Measurements from ENCODE around the gene PTPRJ. TPM values are rescaled to one million over a fixed set of nuclear protein-coding genes. Genes with fewer than 3 reads are reported as not detected.

The PTPRJ gene
- total RNA-seq, 1 experiment from 2014 or later, result 10.5 TPM

DNA sequence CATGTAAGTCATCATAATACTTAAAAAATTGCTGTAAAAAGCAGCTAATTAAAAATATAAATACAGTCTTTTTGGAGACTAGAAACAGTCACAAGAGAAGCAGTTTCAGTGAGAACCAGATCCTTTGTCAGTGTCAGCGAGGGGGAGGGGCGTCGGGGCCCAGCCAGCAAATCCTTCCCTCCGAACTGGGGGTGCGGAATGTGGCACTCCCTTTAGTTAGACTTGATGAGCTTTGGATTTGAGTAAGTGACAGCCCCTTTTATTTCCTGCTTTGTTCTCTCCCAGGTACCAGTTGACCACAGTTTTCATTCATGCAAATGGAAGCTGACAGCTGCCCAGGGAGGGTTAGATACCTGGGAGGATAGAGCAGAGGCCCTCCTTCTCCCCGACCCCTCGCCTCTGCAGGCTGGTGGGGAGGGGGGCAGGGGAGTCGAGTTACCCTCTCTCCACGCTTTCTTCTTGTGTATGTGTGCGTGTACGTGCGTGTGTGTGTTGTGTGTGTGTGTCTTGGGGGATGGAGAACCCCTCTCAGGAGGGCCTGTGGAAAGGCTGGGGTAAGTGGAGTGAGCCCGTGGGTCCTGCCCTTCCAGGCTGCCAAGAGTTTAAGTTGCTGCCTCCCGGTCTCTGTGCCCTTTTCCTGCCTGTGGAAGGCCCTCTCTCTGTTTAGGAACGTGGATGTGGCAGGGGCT, 38.3 kb downstream of the PTPRJ start:
- TF ChIP-seq EZH2 (IDR thresholded peaks at IDR 0.05; ENCODE audit: low read length, unreplicated experiment), result no peak
- TF ChIP-seq, protein P1, sequence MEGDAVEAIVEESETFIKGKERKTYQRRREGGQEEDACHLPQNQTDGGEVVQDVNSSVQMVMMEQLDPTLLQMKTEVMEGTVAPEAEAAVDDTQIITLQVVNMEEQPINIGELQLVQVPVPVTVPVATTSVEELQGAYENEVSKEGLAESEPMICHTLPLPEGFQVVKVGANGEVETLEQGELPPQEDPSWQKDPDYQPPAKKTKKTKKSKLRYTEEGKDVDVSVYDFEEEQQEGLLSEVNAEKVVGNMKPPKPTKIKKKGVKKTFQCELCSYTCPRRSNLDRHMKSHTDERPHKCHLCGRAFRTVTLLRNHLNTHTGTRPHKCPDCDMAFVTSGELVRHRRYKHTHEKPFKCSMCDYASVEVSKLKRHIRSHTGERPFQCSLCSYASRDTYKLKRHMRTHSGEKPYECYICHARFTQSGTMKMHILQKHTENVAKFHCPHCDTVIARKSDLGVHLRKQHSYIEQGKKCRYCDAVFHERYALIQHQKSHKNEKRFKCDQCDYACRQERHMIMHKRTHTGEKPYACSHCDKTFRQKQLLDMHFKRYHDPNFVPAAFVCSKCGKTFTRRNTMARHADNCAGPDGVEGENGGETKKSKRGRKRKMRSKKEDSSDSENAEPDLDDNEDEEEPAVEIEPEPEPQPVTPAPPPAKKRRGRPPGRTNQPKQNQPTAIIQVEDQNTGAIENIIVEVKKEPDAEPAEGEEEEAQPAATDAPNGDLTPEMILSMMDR (conservative IDR thresholded peaks at IDR 0.05; ENCODE audit: low read depth, low read length), result no peak
- no peak for TF ChIP-seq EZH2phosphoT487 (IDR thresholded peaks at IDR 0.05; ENCODE audit: borderline replicate concordance, low read length)
- H3K4me2 ChIP-seq (ENCODE audit: low read length), result no peak overlapping the region
- peaks cover 79% of the 10 kb centered on the region for H3K79me2 ChIP-seq (ENCODE audit: low read length)
- peaks cover 4% of the 10 kb centered on the region for H3K4me1 ChIP-seq (ENCODE audit: insufficient read depth, low read length)
- H3K9me2 ChIP-seq (replicated peaks; ENCODE audit: low read length), result no peaks in the 10 kb centered on the region
- ChIA-PET CTCF (no interaction called here), POLR2A (ENCODE audit: unreplicated experiment) (no interaction called here)
- no peaks in the 10 kb centered on the region for H3F3A ChIP-seq (ENCODE audit: low read length, unreplicated experiment)
- intact Hi-C loops (cut with micrococcal nuclease), result no loop called here
- no peak overlapping the region for H3K27ac ChIP-seq (ENCODE audit: low read length)
- BruUV-seq (replicated peaks), result no TSS peak
- H3K27me3 ChIP-seq (ENCODE audit: low read length), result no peaks in the 10 kb centered on the region
- no peak overlapping the region for H3K4me3 ChIP-seq (ENCODE audit: low read length)
- DNase-seq (no peak), ATAC-seq (no peak)
- H3K9ac ChIP-seq (ENCODE audit: low read length), result no peak overlapping the region
- H2AFZ ChIP-seq (ENCODE audit: low read length), result no peak overlapping the region
- no peaks in the 10 kb centered on the region; the same call in 1 of the 2 replicates for H3K36me3 ChIP-seq (ENCODE audit: low read depth, low read length)
- no peaks in the 10 kb centered on the region for H3K9me3 ChIP-seq (ENCODE audit: low read length)
- H4K20me1 ChIP-seq (ENCODE audit: low read length), result no peaks in the 10 kb centered on the region; the same call in 1 of the 2 replicates

DNA sequence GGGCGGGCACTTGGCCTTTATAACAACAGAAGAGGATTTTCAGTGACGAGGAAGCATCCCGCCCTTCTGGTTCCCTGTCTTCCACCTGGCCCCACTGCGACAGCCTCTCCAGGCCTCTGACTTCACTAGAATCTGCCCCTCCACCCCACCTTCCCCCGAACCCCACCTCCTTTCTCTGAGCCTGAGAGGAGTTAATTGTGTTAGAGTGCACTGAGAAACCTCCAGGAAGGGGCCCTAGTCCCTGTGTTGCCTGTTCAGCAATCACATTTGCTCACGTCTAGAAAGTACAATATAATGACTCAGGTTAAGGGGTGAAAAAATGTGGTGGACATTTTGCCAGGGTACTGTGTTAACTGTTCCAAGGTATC, 38.8 kb downstream of the PTPRJ start:
- POLR2A ChIA-PET (ENCODE audit: unreplicated experiment), result no interaction called here
- no peak overlapping the region for H2AFZ ChIP-seq (ENCODE audit: low read length)
- no peak overlapping the region for H3K9ac ChIP-seq (ENCODE audit: low read length)
- no TSS peak for BruUV-seq (replicated peaks)
- no peaks in the 10 kb centered on the region for H3F3A ChIP-seq (ENCODE audit: low read length, unreplicated experiment)
- peaks cover 77% of the 10 kb centered on the region for H3K79me2 ChIP-seq (ENCODE audit: low read length)
- no peak overlapping the region for H3K27ac ChIP-seq (ENCODE audit: low read length)
- no peak for DNase-seq
- H3K27me3 ChIP-seq (ENCODE audit: low read length), result no peaks in the 10 kb centered on the region
- H3K9me3 ChIP-seq (ENCODE audit: low read length), result no peaks in the 10 kb centered on the region
- H3K4me1 ChIP-seq (ENCODE audit: insufficient read depth, low read length), result no peaks in the 10 kb centered on the region
- no peak overlapping the region for H3K4me3 ChIP-seq (ENCODE audit: low read length)
- no peak overlapping the region for H3K4me2 ChIP-seq (ENCODE audit: low read length)
- no peaks in the 10 kb centered on the region; the same call in 1 of the 2 replicates for H4K20me1 ChIP-seq (ENCODE audit: low read length)
- CTCF ChIA-PET, result no interaction called here
- TF ChIP-seq EZH2phosphoT487 (IDR thresholded peaks at IDR 0.05; ENCODE audit: borderline replicate concordance, low read length) (no peak), EZH2 (IDR thresholded peaks at IDR 0.05; ENCODE audit: low read length, unreplicated experiment) (no peak)
- TF ChIP-seq, protein P1 (conservative IDR thresholded peaks at IDR 0.05; ENCODE audit: low read depth, low read length), result no peak
- no peak for ATAC-seq
- no peaks in the 10 kb centered on the region for H3K9me2 ChIP-seq (replicated peaks; ENCODE audit: low read length)
- intact Hi-C loops (cut with micrococcal nuclease), result no loop called here
- H3K36me3 ChIP-seq (ENCODE audit: low read depth, low read length), result no peaks in the 10 kb centered on the region; the same call in 1 of the 2 replicates

DNA sequence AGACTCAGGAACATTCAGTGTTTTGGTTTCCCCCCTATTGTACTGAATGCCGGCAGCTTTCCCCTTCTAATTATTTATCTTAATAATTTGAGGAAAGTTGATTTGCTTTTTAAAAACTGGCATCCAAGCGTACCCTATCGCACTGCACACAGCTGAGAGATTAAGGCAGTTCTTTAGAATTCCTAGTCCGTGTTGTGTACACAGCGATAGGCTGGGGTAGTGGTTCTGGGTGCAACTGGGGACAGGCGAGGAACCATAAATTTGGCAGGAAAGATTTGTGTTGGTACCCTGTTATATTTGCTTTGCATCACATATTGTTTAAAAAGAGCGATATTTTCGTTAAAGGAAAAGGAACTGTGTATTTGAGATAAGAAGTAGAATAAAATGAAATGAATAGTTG, 39.2 kb downstream of the PTPRJ start:
- peaks cover 77% of the 10 kb centered on the region for H3K79me2 ChIP-seq (ENCODE audit: low read length)
- H3F3A ChIP-seq (ENCODE audit: low read length, unreplicated experiment), result no peaks in the 10 kb centered on the region
- ATAC-seq (no peak), DNase-seq (no peak)
- no peak overlapping the region for H3K27ac ChIP-seq (ENCODE audit: low read length)
- H3K4me3 ChIP-seq (ENCODE audit: low read length), result no peak overlapping the region
- no peak for TF ChIP-seq EZH2 (IDR thresholded peaks at IDR 0.05; ENCODE audit: low read length, unreplicated experiment)
- no peak for TF ChIP-seq EZH2phosphoT487 (IDR thresholded peaks at IDR 0.05; ENCODE audit: borderline replicate concordance, low read length)
- TF ChIP-seq, protein P1 (conservative IDR thresholded peaks at IDR 0.05; ENCODE audit: low read depth, low read length), result no peak
- no TSS peak for BruUV-seq (replicated peaks)
- intact Hi-C loops (cut with micrococcal nuclease), result no loop called here
- no peaks in the 10 kb centered on the region; the same call in 1 of the 2 replicates for H3K36me3 ChIP-seq (ENCODE audit: low read depth, low read length)
- H3K4me1 ChIP-seq (ENCODE audit: insufficient read depth, low read length), result no peaks in the 10 kb centered on the region
- no peaks in the 10 kb centered on the region for H3K9me2 ChIP-seq (replicated peaks; ENCODE audit: low read length)
- H3K4me2 ChIP-seq (ENCODE audit: low read length), result no peak overlapping the region
- no peak overlapping the region for H2AFZ ChIP-seq (ENCODE audit: low read length)
- POLR2A ChIA-PET (ENCODE audit: unreplicated experiment), result no interaction called here
- no peaks in the 10 kb centered on the region for H3K9me3 ChIP-seq (ENCODE audit: low read length)
- no peaks in the 10 kb centered on the region; the same call in 1 of the 2 replicates for H4K20me1 ChIP-seq (ENCODE audit: low read length)
- H3K27me3 ChIP-seq (ENCODE audit: low read length), result no peaks in the 10 kb centered on the region
- no peak overlapping the region for H3K9ac ChIP-seq (ENCODE audit: low read length)
- CTCF ChIA-PET, result no interaction called here
